ENCODE measurements around the gene CPLX3.

The CPLX3 gene

GRCh38 chr15:74837482-74838136, 11.2 kb downstream of the CPLX3 start:
- no peak overlapping the region for H3K4me3 ChIP-seq (ENCODE audit: low read depth, low read length)
- H3K27me3 ChIP-seq, result no peaks in the 10 kb centered on the region
- no peaks in the 10 kb centered on the region; the same call in none of the 2 replicates for H3K36me3 ChIP-seq
- no peaks in the 10 kb centered on the region for H3K9me3 ChIP-seq
- DNase-seq, result peak; percentile 19
- 0 out of 2 replicates have a peak, but pooled peaks have one; percentile 6 for TF ChIP-seq CTCF (IDR thresholded peaks at IDR 0.05; ENCODE audit: low read depth, low read length)
- H3K4me1 ChIP-seq, result peaks cover 10% of the 10 kb centered on the region

- Histone ChIP-seq H3K4me1 (peaks cover 6% of the 10 kb centered on the region), H3K27me3 (no peaks in the 10 kb centered on the region), H3K4me3 (ENCODE audit: low read depth, low read length) (no peak overlapping the region), H3K9me3 (no peaks in the 10 kb centered on the region), H3K36me3 (no peaks in the 10 kb centered on the region; the same call in none of the 2 replicates)
- TF ChIP-seq CTCF (IDR thresholded peaks at IDR 0.05; ENCODE audit: low read depth, low read length), result no peak
- peak; percentile 11 for DNase-seq
Observed at GRCh38 chr15:74838137-74838516, 11.7 kb downstream of the CPLX3 start.

GRCh38 chr15:74838746-74839525, 12.5 kb downstream of the CPLX3 start:
- no peak for TF ChIP-seq CTCF (IDR thresholded peaks at IDR 0.05; ENCODE audit: low read depth, low read length)
- H3K36me3 ChIP-seq, result no peaks in the 10 kb centered on the region; the same call in none of the 2 replicates
- no peak for DNase-seq
- no peaks in the 10 kb centered on the region for H3K27me3 ChIP-seq
- no peak overlapping the region for H3K4me3 ChIP-seq (ENCODE audit: low read depth, low read length)
- no peaks in the 10 kb centered on the region for H3K9me3 ChIP-seq
- H3K4me1 ChIP-seq, result peaks cover 7% of the 10 kb centered on the region

GRCh38 chr15:74839526-74840395, 13.3 kb downstream of the CPLX3 start:
- peak; percentile 26 for TF ChIP-seq CTCF (IDR thresholded peaks at IDR 0.05; ENCODE audit: low read depth, low read length)
- DNase-seq, result no peak
- H3K36me3 ChIP-seq, result no peaks in the 10 kb centered on the region; the same call in none of the 2 replicates
- H3K4me1 ChIP-seq, result peaks cover 11% of the 10 kb centered on the region
- H3K4me3 ChIP-seq (ENCODE audit: low read depth, low read length), result no peak overlapping the region
- H3K27me3 ChIP-seq, result no peaks in the 10 kb centered on the region
- H3K9me3 ChIP-seq, result no peaks in the 10 kb centered on the region

GRCh38 chr15:74840851-74841775, 14.7 kb downstream of the CPLX3 start:
- H3K27me3 ChIP-seq, result no peaks in the 10 kb centered on the region
- H3K4me3 ChIP-seq (ENCODE audit: low read depth, low read length), result no peak overlapping the region
- peaks cover 11% of the 10 kb centered on the region for H3K4me1 ChIP-seq
- DNase-seq, result no peak
- H3K36me3 ChIP-seq, result no peaks in the 10 kb centered on the region; the same call in none of the 2 replicates
- no peaks in the 10 kb centered on the region for H3K9me3 ChIP-seq
- TF ChIP-seq CTCF (IDR thresholded peaks at IDR 0.05; ENCODE audit: low read depth, low read length), result no peak
